Esophagus squamous epithelium (tissue), 4 donors: ENCODE results near the gene AHI1.

Source experiments
- POLR2A ChIP-seq, 4 donors: fragments of 450-650 bp; IDR thresholded peaks; one replicate each; pipeline ENCODE4 v1.6.1; 2017; ENCODE audit warnings: antibody characterized with exemption in 4 of 4, mild to moderate bottlenecking in 4 of 4, moderate library complexity in 3 of 4
- TF ChIP-seq, protein P1 (sequence below), 6 experiments: fragments of 450-650 bp in 4 of 6; fragments of 200-600 bp in 2 of 6; sonication (generic) in 2 of 6; IDR thresholded peaks; one replicate each; pipeline ENCODE4 v1.5.1; 2016 to 2019; ENCODE audit warnings: antibody characterized with exemption in 6 of 6, mild to moderate bottlenecking in 4 of 6, moderate library complexity in 4 of 6

DNA sequence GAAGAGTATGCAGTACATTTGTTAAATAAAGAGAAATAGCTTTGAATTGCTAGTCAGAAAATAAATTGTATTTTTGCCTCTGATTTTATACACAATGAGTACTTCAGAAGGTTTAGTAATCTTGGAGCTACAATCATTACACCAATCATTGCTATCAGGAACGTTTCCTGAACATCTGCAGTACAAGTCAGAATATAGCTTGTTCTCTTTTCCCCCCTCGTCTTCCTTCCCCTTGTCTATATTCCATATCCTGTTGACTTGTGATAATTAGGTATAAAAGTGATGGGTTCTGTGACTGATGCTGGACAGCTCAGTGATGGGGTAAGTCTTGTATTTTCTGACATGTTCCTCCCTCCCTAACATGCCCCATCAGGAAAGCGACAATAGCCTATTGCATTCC lies 94.0 kb downstream of the AHI1 start:
- TF ChIP-seq POLR2A (IDR thresholded peaks at IDR 0.05): no peak
- TF ChIP-seq, protein P1, sequence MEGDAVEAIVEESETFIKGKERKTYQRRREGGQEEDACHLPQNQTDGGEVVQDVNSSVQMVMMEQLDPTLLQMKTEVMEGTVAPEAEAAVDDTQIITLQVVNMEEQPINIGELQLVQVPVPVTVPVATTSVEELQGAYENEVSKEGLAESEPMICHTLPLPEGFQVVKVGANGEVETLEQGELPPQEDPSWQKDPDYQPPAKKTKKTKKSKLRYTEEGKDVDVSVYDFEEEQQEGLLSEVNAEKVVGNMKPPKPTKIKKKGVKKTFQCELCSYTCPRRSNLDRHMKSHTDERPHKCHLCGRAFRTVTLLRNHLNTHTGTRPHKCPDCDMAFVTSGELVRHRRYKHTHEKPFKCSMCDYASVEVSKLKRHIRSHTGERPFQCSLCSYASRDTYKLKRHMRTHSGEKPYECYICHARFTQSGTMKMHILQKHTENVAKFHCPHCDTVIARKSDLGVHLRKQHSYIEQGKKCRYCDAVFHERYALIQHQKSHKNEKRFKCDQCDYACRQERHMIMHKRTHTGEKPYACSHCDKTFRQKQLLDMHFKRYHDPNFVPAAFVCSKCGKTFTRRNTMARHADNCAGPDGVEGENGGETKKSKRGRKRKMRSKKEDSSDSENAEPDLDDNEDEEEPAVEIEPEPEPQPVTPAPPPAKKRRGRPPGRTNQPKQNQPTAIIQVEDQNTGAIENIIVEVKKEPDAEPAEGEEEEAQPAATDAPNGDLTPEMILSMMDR (IDR thresholded peaks at IDR 0.05): no peak
